ENCODE data around the gene OPCML. TPM values are rescaled to one million over a fixed set of nuclear protein-coding genes. Genes with fewer than 3 reads are reported as not detected.

The OPCML gene
- 8.3 TPM for polyA plus RNA-seq (2013, experiment 1 of 2; ENCODE audit: insufficient read length)
- 4.3 TPM for polyA plus RNA-seq (2013, experiment 2 of 2; ENCODE audit: insufficient read length)

DNA sequence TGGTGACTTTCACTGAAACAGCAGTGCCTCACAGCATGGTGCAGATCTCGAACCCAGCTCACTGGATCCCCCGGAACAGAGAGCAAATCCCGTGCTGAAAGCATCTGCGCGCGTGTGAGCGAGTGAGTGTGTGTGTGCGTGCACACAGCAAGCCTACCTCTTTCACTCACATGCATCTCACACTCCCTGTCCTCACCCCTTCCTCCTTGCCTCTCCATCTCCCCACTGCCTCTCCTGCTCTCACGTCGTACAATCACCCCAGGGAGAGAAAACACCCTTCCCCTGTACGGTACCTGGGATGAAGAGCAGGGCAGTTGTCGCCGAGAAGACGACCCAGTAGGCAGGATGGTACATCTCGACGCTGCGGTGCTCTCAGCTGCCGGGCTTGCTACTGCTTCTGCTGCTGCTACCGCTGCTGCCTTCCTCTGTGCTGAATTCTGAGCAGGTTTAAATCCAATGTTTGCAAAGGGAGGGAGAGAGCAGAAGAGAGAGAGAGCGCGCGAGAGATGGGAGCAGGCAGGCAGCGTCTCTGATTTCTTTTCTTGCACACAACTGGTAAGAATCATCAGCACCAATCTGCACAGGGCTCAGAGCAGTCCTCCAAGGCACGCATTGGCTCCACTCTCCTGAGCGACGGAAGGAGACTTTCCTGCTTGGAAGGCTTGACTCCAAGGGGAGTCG is at the start of gene OPCML:
OPCML (minus strand) TSS at position 531 of the 681 bp plus-strand sequence.
- no peak for DNase-seq

- DNase-seq: no peak
Measured at GRCh38 chr11:133581091-133581490, 48.8 kb upstream of the OPCML start.

DNA sequence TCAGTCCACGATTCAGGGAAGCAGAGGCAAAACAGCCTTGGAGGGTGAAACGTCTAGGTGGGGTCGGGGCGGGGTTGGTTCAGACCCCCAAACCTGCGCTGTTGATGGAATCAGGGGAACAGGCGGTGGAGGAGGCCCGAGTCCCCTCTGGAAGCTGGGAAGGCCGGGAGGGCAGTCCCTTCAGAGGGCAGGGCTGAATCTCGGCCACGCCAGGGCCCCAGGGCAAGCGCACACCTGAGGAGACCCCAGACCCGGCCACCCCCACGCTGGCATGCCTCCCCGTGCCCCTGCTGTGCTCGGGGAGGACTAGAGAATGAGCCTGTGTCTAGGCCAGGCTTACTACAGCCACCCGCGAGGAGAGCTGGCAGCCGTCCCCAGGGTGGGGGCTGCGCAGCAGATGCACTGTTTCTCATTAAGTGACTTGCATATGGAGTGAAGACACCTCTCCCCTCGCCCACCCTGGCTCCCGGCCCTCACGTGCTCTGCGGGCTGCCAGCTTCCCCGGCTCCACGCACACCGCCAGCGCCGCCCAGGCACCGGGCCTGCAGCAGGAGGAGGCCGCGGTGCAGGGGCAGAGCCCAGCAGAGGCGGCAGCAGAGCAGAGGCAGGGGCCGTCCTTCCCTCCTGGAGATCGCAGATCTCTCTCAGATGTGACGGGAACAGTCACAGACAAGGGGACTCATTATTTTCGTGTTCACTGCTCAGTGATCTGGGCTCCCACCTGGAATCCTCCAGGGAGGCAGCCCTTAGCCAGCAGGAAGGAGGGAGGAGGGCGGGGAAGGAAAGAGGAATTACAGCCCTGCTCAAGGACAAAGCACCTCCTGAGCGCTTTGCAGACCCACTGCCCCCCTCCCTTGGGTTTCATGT is 47.1 kb upstream of the OPCML start:
- no peak for DNase-seq

DNA sequence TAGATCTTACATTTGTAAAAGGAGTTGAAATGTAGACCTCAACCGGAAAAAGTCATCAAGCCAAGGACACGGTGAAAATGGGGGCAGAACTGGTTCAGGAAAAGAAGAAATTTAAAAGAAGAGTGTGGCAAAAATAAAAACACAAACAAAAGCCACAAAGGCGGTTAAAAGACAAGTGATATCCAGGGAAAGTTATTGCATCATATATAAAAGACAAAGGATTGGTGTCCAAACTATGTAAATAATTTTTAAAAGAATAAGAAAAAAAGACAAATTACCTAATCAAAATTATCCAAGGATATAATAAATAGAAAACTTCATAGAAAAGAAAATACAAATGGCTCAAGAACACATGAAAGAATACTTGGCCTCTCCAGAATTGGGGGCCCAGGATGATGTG is 45.1 kb upstream of the OPCML start:
- DNase-seq: no peak

- no peak for DNase-seq
Measured at GRCh38 chr11:133576351-133576750, 44.0 kb upstream of the OPCML start.

- no peak for DNase-seq
Measured at GRCh38 chr11:133573081-133573480, 40.8 kb upstream of the OPCML start.

- DNase-seq: no peak
Measured at GRCh38 chr11:133570376-133570775, 38.1 kb upstream of the OPCML start.

GRCh38 chr11:133563505-133564025 is 31.3 kb upstream of the OPCML start:
- DNase-seq: no peak

GRCh38 chr11:133560472-133560855 is 28.2 kb upstream of the OPCML start:
- DNase-seq: peak; percentile 10

DNA sequence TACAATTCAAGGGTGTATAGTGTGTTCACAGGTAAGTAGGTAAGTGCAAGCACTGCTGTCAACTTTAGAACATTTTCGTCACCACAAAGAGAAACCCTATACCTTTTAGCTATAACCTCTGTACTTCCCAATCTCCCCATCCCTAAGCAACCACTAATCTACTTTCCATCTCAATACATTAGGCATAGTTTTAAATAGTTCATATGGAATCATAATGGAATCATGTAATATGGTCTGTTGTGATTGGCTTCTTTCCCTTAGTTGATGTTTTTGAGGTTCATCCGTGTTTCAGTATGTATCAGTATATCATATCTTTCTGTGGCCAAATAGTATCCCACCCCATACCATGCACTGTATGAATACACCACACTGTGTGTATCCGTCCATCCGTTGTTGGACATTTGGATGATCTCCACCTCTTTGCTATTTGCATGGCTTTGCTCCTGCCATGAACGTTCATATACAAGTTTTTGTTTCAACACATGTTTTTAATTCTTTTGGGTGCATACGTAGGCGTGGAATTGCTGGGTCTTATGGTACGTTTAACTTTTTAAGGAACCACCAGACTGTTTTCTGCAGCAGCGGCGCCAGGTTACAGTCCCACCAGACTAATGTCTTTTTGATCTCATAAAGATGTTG is 27.7 kb upstream of the OPCML start:
- DNase-seq: no peak

DNA sequence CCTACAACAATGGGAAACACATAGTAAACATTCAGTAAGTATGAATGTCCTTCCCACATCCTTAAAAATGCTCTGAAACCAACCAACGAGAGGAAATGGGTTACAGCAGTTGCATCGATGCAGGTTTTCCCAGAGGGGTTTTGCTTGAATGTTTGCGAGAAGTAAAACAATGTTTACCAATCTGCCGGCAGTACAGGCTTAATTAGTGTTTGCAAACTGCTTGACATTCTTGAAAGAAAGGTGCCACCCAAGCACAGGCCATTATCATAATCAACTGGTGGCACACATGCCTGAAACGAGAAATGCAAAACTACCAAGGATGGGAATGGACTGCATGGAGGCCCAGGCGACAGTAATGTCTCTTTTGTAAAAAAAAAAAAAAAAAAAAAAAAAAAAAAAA is 27.1 kb upstream of the OPCML start:
- no peak for DNase-seq

GRCh38 chr11:133555034-133555433 is 22.7 kb upstream of the OPCML start:
- DNase-seq: no peak

DNA sequence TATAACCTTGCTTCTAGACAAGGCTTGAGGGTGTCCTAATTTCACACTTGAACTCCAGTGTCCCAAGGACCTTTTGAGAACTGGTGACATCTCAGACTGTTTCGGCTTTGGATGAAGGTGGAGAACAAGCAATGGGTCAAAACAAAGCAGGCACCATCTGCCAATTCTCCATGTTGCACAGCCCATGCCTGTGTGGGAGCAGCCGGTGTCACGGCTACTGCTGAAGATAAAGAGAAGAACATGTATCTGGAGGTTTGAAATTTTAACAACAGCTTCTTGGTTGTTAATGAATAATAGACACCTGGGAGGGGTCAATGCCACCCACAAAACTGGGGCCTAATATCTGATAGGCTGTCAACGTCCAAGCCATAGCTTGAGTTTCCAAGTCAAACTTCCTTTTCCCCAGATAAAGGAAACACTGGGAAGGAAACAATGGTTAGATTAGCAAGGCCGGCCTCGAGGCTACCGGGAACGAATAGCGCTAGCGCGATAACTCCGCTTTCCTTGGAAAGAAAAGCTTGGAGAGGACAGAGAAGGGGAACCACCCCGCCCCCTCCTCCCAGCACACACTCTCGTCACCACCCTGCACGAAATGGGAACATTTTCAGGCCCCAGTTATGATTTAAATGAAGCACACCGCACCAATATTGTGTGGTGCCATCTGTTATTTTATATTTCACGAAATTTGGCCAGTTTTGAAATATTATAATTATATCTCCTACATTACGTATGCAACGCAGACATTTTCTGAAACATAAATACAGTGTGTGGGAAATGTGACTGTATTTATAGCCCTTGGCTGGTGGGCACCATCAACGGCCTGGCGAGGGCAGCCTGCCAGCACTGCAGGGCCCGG is 21.8 kb upstream of the OPCML start:
- DNase-seq: no peak

GRCh38 chr11:133552938-133553337 is 20.6 kb upstream of the OPCML start:
- no peak for DNase-seq

GRCh38 chr11:133551064-133551463 is 18.8 kb upstream of the OPCML start:
- no peak for DNase-seq

GRCh38 chr11:133549826-133550225 is 17.5 kb upstream of the OPCML start:
- no peak for DNase-seq

- no peak for DNase-seq
Measured at GRCh38 chr11:133548641-133549040, 16.3 kb upstream of the OPCML start.

DNA sequence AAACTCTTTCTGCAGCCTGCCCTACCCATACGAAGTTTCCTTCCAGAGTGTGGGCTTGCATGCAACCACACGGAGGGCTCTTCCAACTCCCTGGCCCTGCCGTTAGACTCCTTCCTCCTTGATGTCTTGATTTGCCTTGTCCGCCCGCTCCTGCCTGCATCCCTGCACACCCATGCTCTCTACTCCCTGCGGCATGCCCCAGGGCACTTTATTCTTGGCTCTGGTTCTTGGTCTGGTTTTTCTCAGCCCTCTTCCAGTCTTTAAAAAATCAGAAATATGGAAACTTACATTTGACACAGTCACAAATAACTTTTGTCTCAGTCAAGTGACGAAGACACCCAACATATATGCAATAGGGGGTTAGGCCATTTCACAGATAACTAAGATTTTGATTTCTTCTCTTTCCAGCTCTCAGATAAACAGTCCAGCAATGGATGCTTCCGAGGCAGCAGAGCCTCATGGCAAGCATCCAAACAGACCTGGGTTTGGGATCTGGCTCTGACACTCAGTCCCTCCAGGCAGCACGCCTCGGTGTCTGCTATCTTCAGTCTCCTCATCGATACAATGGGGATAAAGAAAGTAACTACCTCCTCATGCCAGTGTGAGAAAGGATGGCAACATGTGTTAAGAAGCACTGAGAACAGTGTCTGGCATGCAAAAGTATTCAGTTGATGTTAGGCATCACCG is 15.7 kb upstream of the OPCML start:
- no peak for DNase-seq

DNA sequence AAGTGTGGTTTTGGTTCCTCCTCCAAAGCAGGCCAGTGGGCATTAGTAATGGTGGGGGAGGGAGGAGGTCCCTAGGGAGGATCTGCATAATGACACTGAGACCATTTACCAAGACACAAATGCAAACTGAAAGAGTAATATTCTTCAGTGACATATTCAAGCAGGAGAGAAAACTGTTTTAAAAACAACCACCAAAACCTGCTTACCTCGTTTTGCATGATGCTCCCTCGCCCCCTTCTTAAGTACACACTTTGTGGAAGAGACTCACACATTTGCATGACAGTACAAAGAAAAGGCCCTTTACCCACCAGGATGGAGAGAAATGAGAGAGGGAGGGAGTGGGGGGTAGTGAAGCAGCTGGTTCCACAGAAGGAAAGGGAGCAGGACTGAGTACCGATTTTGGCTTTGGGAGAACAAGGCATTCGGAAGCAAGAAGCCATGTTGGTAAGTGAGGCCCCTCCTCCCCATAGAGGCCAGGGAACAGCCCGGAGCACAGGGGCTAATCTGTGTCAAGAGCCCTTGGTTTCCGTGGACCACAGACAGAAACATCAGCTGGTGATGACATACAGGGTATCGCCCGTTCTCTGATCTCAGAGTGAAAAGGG is 13.0 kb upstream of the OPCML start:
- DNase-seq: no peak

DNA sequence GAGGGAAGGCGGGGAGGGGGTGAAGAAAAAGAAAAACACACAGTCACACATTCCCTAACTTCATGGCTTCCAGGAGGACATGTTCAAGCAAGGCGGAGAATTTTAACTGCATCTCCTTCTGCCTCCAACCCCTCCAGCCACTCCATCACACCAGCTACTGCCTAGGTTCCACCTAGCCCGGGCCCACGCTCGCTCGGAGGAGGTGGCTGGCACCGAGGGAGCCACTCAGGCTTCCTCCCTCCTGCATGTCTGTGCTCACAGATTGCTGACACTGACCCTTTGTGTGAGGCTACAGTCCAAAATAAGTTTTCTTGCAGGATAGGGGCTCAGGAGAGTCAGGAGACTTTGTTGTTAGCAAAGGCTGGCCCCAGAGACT is 9.4 kb upstream of the OPCML start:
- DNase-seq: no peak

Data from fibroblast of skin of back (primary cell).